ENCODE measurements around the gene CLEC4E. TPM values are rescaled to one million over a fixed set of nuclear protein-coding genes. Genes with fewer than 3 reads are reported as not detected.

Gene CLEC4E
- total RNA-seq, 1 experiment from 2014 or later: not detected

DNA sequence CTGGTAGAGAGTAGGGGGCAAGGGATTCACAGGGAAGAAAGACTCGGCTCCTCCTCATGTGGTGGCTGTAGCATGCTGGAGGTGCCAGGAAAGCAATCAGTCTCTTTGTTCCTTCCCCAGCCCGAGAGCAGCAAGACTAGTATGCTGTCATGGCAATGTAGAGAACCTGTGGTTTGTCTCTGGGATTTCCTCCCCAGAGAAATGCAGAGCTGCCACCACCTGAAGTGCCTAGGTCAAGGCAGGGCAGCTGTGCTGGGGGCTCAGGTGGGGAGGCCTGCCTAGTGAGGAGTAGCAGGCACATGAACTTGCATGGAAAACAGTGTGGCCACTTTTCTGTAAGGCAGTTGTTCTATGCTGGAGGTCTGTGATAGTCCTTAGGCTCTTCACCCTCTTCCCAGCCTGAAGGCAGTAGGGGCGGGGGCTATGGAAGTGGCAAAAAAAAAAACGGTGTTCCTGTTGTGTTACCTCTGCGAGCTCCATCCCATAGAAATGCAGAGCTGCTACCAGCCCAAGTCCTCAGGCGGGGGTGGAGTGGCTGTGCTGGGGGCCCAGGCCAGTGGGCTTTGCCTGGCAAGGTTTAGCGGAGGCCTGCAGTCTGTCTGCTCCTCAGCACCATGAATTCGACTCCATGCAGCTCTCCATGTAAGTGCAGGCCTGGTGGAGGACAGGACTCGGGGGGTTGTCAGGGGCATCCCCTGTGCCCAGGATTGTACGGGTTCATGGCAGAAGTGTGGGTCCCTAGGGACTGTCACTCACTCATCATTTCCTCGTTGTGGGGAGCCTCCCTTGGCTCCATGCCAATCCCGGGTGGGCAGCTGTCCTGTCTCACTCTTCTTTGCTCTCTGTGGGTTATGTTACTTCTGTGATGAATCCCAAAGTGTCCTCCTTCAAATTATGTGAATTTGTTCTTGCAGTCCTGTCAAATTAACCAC is 31.5 kb downstream of the CLEC4E start:
- DNase-seq (ENCODE audit: unreplicated experiment): no peak
- CTCF ChIA-PET: no interaction called here
- Mint-ChIP-seq H3K4me3 (ENCODE audit: unreplicated experiment) (no peak overlapping the region), H3K27ac (ENCODE audit: low read depth, unreplicated experiment) (no peak overlapping the region), H3K27me3 (ENCODE audit: insufficient read depth, unreplicated experiment) (peaks cover 74% of the 10 kb centered on the region), H3K4me1 (ENCODE audit: insufficient read depth, unreplicated experiment) (no peaks in the 10 kb centered on the region), H3K36me3 (ENCODE audit: insufficient read depth, unreplicated experiment) (no peaks in the 10 kb centered on the region), H3K9me3 (ENCODE audit: unreplicated experiment) (no peaks in the 10 kb centered on the region)
- no TSS peak for BruUV-seq (replicated peaks)
- intact Hi-C loops (cut with micrococcal nuclease): no loop called here
- POLR2A ChIA-PET: no interaction called here
- no peak for TF ChIP-seq CTCF (IDR thresholded peaks at IDR 0.05; ENCODE audit: unreplicated experiment)

DNA sequence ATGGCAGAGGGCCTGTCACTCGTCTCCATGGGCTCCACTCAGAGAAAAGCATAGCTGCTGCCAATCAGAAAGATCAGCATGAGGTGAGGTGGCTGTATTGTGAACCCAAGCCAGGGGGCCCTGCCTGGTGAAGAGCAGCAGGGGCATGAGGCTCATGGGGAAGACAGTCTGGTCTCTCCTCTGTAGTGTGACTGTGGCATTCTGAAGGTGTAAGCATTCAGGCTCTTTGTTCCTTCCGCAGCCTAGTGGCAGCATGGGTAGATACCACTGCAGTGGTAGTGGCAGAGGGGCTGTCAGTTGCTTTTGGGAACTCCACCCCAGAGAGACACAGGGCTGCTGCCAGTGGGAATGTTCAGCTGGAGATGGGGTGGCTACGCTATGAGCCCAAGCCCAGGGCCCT is 32.5 kb downstream of the CLEC4E start:
- Mint-ChIP-seq H3K9me3 (ENCODE audit: unreplicated experiment) (no peaks in the 10 kb centered on the region), H3K36me3 (ENCODE audit: insufficient read depth, unreplicated experiment) (no peaks in the 10 kb centered on the region), H3K4me1 (ENCODE audit: insufficient read depth, unreplicated experiment) (no peaks in the 10 kb centered on the region), H3K4me3 (ENCODE audit: unreplicated experiment) (no peak overlapping the region), H3K27ac (ENCODE audit: low read depth, unreplicated experiment) (no peak overlapping the region), H3K27me3 (ENCODE audit: insufficient read depth, unreplicated experiment) (peaks cover 65% of the 10 kb centered on the region)
- ChIA-PET POLR2A (no interaction called here), CTCF (no interaction called here)
- no peak for DNase-seq (ENCODE audit: unreplicated experiment)
- no TSS peak for BruUV-seq (replicated peaks)
- TF ChIP-seq CTCF (IDR thresholded peaks at IDR 0.05; ENCODE audit: unreplicated experiment): no peak
- intact Hi-C loops (cut with micrococcal nuclease): no loop called here

GRCh38 chr12:8507596-8507995 is 33.1 kb downstream of the CLEC4E start:
- no peak overlapping the region for H3K4me3 Mint-ChIP-seq (ENCODE audit: unreplicated experiment)

GRCh38 chr12:8504351-8504750 is 36.4 kb downstream of the CLEC4E start:
- DNase-seq (ENCODE audit: unreplicated experiment): no peak
- intact Hi-C loops (cut with micrococcal nuclease): no loop called here
- no peaks in the 10 kb centered on the region for H3K4me1 Mint-ChIP-seq (ENCODE audit: insufficient read depth, unreplicated experiment)
- H3K4me3 Mint-ChIP-seq (ENCODE audit: unreplicated experiment): no peak overlapping the region
- ChIA-PET POLR2A (no interaction called here), CTCF (no interaction called here)
- BruUV-seq (replicated peaks): no TSS peak
- no peak overlapping the region for H3K27ac Mint-ChIP-seq (ENCODE audit: low read depth, unreplicated experiment)
- H3K36me3 Mint-ChIP-seq (ENCODE audit: insufficient read depth, unreplicated experiment): no peaks in the 10 kb centered on the region
- no peaks in the 10 kb centered on the region for H3K9me3 Mint-ChIP-seq (ENCODE audit: unreplicated experiment)
- no peak for TF ChIP-seq CTCF (IDR thresholded peaks at IDR 0.05; ENCODE audit: unreplicated experiment)
- H3K27me3 Mint-ChIP-seq (ENCODE audit: insufficient read depth, unreplicated experiment): peaks cover 46% of the 10 kb centered on the region

More at GRCh38 chr12:8507596-8507995, 33.1 kb downstream of the CLEC4E start:
- Mint-ChIP-seq H3K27me3 (ENCODE audit: insufficient read depth, unreplicated experiment) (peaks cover 59% of the 10 kb centered on the region), H3K4me1 (ENCODE audit: insufficient read depth, unreplicated experiment) (no peaks in the 10 kb centered on the region), H3K27ac (ENCODE audit: low read depth, unreplicated experiment) (no peak overlapping the region), H3K9me3 (ENCODE audit: unreplicated experiment) (no peaks in the 10 kb centered on the region), H3K36me3 (ENCODE audit: insufficient read depth, unreplicated experiment) (no peaks in the 10 kb centered on the region)
- no peak for TF ChIP-seq CTCF (IDR thresholded peaks at IDR 0.05; ENCODE audit: unreplicated experiment)
- ChIA-PET CTCF (no interaction called here), POLR2A (no interaction called here)
- intact Hi-C loops (cut with micrococcal nuclease): no loop called here
- no TSS peak for BruUV-seq (replicated peaks)
- no peak for DNase-seq (ENCODE audit: unreplicated experiment)
